ENCODE data around the gene INPP4B.
A peak's percentile ranks its signal among the peaks of the same experiment; 100 is the strongest.

INPP4B gene

GRCh38 chr4:142473218-142473959 is 372.7 kb downstream of the INPP4B start:
- peak; percentile 90 for DNase-seq (ENCODE audit: low spot score)

GRCh38 chr4:142467088-142467487 is 379.0 kb downstream of the INPP4B start:
- DNase-seq (ENCODE audit: low spot score) = no peak

- DNase-seq (ENCODE audit: low spot score) = no peak
Measured at GRCh38 chr4:142465526-142465925, 380.6 kb downstream of the INPP4B start.

- peak; percentile 3 for DNase-seq (ENCODE audit: low spot score)
Measured at GRCh38 chr4:142463206-142463605, 382.9 kb downstream of the INPP4B start.

- peak; percentile 52 for DNase-seq (ENCODE audit: low spot score)
Measured at GRCh38 chr4:142452161-142452855, 393.8 kb downstream of the INPP4B start.

- DNase-seq (ENCODE audit: low spot score) = no peak
Measured at GRCh38 chr4:142449771-142450373, 396.2 kb downstream of the INPP4B start.

- no peak for DNase-seq (ENCODE audit: low spot score)
Measured at GRCh38 chr4:142447009-142447408, 399.1 kb downstream of the INPP4B start.

- no peak for DNase-seq (ENCODE audit: low spot score)
Measured at GRCh38 chr4:142443469-142443868, 402.6 kb downstream of the INPP4B start.

GRCh38 chr4:142440093-142440492 is 406.0 kb downstream of the INPP4B start:
- peak; percentile 44 for DNase-seq (ENCODE audit: low spot score)

GRCh38 chr4:142435599-142436235 is 410.4 kb downstream of the INPP4B start:
- DNase-seq (ENCODE audit: low spot score) = no peak

- DNase-seq (ENCODE audit: low spot score) = no peak
Measured at GRCh38 chr4:142434519-142435224, 411.4 kb downstream of the INPP4B start.

GRCh38 chr4:142428715-142429114 is 417.4 kb downstream of the INPP4B start:
- no peak for DNase-seq (ENCODE audit: low spot score)

GRCh38 chr4:142427456-142427855 is 418.6 kb downstream of the INPP4B start:
- no peak for DNase-seq (ENCODE audit: low spot score)

- no peak for DNase-seq (ENCODE audit: low spot score)
Measured at GRCh38 chr4:142423861-142424260, 422.2 kb downstream of the INPP4B start.

GRCh38 chr4:142420311-142421095 is 425.6 kb downstream of the INPP4B start:
- no peak for DNase-seq (ENCODE audit: low spot score)

- no peak for DNase-seq (ENCODE audit: low spot score)
Measured at GRCh38 chr4:142419712-142420111, 426.4 kb downstream of the INPP4B start.

GRCh38 chr4:142418697-142419096 is 427.4 kb downstream of the INPP4B start:
- DNase-seq (ENCODE audit: low spot score) = no peak

GRCh38 chr4:142416711-142417275 is 429.3 kb downstream of the INPP4B start:
- peak; percentile 13 for DNase-seq (ENCODE audit: low spot score)

GRCh38 chr4:142416121-142416520 is 430.0 kb downstream of the INPP4B start:
- no peak for DNase-seq (ENCODE audit: low spot score)

GRCh38 chr4:142414366-142414990 is 431.6 kb downstream of the INPP4B start:
- DNase-seq (ENCODE audit: low spot score) = no peak
